Cardiac fibroblast (primary cell): Measurements from ENCODE around the gene IL2RA.

Experiments
- DNase-seq, 2 donors: peaks; one replicate each; pipeline versions ENCODE4 v3.0.0 to v3.0.0-alpha.2; 2010; ENCODE audit warnings: low read depth in 2 of 2
- H3K4me3 ChIP-seq, 2 donors: replicated peaks in 1 of 2; 1 replicate in 1 of 2; 2 replicates in 1 of 2; pipeline ENCODE4 v1.5.1; 2011; ENCODE audit warnings: low read depth in 2 of 2, low read length in 2 of 2, mild to moderate bottlenecking in 2 of 2, moderate library complexity in 1 of 2
- TF ChIP-seq, protein P1 (sequence below): IDR thresholded peaks from one replicate; pipeline ENCODE4 v1.5.1; 2011; ENCODE audit warnings: low read depth, mild to moderate bottlenecking, low read length, inconsistent platforms

IL2RA gene

DNA sequence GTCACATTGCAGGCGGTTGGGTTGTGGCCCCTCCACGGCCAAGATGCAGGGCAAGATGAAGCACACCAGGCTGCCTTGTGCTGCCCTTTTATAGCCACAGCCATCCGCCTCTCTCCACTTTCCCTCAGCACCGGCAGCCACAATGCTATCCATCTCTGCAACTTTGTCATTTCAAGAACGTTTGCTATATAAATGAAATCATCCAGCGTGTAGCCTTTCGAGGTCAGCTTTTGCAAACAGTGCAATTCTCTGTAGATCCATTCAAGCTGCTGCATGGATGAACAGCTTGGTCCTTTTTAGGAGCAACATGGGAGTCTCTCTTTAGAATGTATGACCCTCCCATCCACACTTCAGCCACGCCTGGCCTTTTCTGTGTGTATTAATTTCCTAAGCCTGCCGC, 78.4 kb downstream of the IL2RA start:
- TF ChIP-seq, protein P1, sequence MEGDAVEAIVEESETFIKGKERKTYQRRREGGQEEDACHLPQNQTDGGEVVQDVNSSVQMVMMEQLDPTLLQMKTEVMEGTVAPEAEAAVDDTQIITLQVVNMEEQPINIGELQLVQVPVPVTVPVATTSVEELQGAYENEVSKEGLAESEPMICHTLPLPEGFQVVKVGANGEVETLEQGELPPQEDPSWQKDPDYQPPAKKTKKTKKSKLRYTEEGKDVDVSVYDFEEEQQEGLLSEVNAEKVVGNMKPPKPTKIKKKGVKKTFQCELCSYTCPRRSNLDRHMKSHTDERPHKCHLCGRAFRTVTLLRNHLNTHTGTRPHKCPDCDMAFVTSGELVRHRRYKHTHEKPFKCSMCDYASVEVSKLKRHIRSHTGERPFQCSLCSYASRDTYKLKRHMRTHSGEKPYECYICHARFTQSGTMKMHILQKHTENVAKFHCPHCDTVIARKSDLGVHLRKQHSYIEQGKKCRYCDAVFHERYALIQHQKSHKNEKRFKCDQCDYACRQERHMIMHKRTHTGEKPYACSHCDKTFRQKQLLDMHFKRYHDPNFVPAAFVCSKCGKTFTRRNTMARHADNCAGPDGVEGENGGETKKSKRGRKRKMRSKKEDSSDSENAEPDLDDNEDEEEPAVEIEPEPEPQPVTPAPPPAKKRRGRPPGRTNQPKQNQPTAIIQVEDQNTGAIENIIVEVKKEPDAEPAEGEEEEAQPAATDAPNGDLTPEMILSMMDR = no peak
- no peak overlapping the region for H3K4me3 ChIP-seq
- no peak for DNase-seq

DNA sequence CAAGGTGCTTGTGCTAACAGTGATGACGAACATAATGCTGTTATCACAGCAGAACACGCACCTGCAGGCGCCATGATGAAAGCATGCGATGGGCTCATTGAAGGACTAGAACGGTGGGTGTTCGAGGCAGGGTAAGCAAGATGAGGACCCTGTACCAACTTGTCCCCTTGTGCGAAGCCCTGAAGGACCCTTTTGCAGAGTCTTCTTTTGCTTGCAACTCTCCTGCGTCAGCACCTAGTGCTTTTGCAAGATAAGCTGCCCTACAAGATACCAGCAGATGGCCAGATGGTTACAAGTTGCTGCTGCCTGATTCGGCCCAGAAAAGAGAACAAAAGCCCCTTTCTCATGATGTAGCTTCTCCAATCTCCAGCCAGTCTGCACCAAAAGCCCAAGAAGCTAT, 80.6 kb downstream of the IL2RA start:
- DNase-seq = no peak
- TF ChIP-seq, protein P1 = no peak
- no peak overlapping the region for H3K4me3 ChIP-seq

DNA sequence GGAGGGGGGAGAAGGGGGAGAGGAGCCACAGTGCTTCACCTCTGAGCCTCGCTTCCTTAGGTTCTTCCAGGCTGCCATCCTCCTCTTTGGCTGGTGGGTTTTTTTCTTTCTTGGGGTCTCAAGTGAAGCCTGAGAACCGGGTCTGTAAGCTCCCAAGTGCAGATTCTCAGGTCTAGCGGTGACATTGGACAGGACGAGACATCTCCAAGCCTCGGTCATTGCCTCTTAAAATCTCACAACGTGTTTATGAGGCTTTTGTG, 84.0 kb downstream of the IL2RA start:
- no peak for DNase-seq
- peak overlapping the region; percentile 87 to 90 for H3K4me3 ChIP-seq
- TF ChIP-seq, protein P1 = no peak

DNA sequence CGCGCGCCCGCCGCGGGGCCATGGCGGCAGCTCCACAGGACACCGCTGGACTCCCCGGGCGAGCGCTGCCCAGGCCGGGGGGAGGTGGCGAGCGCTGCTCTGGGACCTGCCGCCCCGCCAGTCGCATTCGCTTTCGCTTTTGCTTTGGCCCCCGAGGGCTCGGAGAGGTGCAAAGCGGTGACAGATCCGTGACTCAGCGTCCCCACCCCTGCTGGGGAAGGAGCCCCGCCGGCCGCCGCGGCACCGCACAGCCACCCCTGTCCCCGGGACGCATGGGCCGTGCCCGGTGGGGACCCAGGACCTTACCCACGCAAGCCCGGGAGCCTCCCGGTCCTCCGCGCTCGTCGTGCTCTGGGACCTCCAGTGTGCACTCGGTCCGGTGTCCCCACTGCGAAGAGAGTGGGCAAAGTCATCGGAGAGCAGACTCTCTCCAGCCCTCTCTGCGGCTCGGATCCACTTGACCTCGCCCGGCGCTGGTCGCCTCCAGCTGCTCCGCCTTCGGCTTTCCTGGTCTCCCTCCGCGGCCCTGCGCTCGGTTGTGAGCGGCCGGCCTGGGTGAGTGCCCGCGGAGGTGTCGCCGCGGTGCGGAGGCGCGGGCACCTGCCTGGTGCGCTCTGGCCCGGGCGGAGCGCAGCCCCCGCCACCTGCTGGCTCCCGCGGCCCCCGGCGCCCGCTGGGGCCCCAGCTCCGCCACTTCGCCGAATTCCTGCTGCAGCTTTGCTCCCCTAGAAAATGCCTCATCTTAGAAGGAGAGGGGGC, 84.5 kb downstream of the IL2RA start, which contains the start of gene IL15RA:
Gene IL15RA (minus strand): TSS at position 73 of the 759 bp plus-strand sequence. CDS start 51 bp downstream, at position 22.
- peak within 1 kb of the TSS; percentile 87 to 90 for H3K4me3 ChIP-seq
- DNase-seq = peak; percentile 52 to 64
- TF ChIP-seq, protein P1 = no peak

DNA sequence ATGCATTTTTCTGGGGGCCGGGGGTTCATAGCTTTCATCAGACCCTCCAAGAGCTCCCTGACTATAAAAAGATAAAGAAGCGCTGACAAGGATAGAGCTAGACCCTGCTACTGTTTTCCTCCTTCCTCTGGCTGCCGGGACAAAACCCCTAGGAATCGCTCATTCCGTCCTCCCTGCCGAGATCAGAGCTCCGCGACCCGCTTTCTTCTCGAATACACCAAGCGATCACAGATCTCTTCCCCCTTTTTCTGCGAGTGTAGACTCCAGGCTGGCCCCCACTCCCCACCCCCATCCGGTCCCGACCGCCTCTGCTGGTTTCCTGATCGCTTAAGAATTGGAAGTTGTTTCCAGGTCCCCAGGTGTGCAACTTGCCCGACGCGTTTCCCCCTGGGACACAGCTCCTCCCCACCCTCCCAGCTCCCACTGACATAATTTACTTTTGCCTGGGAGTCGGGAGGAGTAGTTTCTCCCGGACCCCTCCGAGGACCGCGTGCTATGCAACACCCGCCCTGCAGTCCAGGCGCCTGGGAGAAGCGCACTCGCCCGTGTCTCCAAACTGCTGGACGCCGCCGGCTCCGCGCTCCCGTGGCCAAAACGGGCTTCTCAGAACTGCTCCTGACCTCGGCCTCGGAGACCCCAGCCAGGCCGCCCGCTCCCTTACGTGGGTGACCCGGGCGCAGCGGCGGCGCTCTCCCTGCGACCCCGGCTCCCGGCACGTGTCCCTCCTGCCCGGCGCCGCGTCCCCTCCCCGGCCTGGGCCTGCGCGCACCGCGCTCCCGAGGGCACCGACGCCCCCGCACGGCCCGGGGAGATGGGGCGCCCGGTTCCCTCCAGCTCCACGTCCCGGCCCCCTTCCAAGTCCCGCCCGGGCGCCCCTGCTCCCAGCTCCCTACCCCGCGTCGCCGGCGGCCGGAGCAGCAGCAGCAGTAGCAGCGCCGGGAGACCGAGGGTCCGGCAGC, 85.4 kb downstream of the IL2RA start:
- peak overlapping the region; percentile 87 to 90 for H3K4me3 ChIP-seq
- DNase-seq = peak; percentile 58 to 59
- TF ChIP-seq, protein P1 = no peak

DNA sequence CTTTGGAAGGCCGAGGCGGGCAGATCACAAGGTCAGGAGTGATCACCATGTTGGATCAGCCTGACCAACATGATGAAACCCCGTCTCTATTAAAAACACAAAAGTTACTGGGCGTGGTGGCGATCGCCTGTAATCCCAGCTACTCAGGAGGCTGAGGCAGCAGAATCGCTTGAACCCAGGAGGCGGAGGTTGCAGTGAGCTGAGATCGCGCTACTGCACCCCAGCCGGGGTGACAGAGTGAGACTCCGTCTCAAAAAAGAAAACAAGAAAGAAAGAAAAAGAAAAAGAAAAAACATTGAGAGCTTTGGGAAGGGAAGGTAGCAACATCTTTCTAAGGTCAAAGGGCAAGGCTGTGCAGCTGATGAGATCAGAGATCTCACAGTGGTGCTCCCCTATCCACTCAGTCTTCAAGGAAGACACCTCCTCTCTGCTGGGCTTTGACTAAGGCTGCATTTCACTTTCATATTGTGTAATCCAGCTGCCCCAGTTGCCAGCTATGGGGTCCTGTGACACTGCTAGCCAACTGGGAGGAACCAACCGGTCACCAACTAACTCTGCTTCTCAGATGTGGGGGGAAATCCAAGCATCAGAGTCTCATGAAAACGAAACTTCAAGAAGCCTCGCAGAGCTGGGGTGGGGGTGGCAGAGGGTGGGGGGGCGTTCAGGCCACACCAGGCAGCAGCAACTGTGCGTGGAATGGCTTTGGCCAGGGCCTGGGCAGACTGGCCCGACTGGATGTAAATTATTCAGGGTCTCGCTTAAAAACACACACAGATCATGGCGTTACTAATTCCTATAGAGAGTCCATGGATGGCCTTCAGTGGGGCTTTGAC, 86.3 kb downstream of the IL2RA start:
- TF ChIP-seq, protein P1 = no peak
- H3K4me3 ChIP-seq = peak overlapping the region; percentile 87 to 90
- peak; percentile 15 to 64 for DNase-seq
